HG03558 (cell line): ENCODE data around the gene CYP19A1.
"Not testable (repeated sequence)": the region's sequence is repeated elsewhere in the genome, so short reads cannot be mapped to it uniquely, and the experiment has no call there.

Experiments used
- ATAC-seq: cut with Tn5 transposase; IDR thresholded peaks from one replicate; pipeline ENCODE4 v1.9.1; 2021; ENCODE audit warnings: moderate number of reproducible peaks; ENCODE audit not compliant: unreplicated experiment; ENCODE audit errors: extremely low read depth

CYP19A1 gene

DNA sequence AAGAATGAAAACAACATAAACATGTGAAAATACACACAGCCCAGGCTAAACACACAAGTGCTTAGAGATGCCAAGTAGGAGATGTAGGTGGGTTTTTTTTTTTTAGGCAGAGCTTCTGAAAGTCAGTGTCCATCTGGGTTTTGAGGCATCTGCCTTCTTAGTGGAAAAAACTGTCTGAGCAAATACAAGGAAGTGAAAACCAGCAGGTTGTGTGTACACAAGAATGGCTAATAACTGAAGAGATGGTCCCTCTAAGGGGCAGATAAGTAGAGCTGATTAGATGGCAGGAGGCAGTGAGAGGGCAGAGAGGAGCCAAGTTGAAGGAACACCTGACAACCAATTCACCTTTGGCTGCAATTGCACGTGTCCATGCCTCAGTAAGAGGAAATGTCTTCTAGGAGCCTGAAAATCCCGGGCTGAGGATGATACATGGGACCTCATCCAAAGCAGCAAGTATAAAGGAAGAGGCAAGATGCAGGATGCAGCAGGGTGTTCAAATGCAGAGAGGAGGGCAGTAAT lies 34.9 kb downstream of the CYP19A1 start:
- no peak for ATAC-seq

- ATAC-seq, result no peak
Measured at GRCh38 chr15:51302480-51302879, 35.9 kb downstream of the CYP19A1 start.

GRCh38 chr15:51299187-51300015 lies 39.0 kb downstream of the CYP19A1 start:
- no peak for ATAC-seq

- no peak for ATAC-seq
Measured at GRCh38 chr15:51298620-51299019, 39.8 kb downstream of the CYP19A1 start.

DNA sequence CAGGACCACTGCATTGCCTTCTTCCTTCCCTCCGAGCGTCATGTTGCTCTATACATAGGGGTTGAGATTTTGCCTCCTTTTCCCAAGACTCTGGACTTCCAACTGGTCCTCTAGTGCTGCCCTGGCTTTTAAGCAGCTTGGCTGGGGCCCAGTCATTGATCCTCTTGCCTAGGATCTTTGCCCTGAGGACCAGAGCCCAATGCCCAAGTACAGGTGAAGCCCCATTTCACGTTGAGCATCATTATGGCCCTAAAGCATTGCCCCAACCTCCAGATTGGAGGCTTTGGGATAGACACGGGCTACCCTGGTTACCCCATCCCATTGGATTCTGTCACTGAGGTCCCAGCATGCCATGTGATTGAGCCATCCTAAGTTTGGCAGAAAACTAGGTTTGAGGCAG lies 47.7 kb downstream of the CYP19A1 start:
- ATAC-seq, result no peak

GRCh38 chr15:51289290-51289689 lies 49.1 kb downstream of the CYP19A1 start:
- ATAC-seq, result no peak

- no peak for ATAC-seq
Measured at GRCh38 chr15:51288143-51289065, 50.0 kb downstream of the CYP19A1 start.

- no peak for ATAC-seq
Measured at GRCh38 chr15:51286816-51287215, 51.6 kb downstream of the CYP19A1 start.

DNA sequence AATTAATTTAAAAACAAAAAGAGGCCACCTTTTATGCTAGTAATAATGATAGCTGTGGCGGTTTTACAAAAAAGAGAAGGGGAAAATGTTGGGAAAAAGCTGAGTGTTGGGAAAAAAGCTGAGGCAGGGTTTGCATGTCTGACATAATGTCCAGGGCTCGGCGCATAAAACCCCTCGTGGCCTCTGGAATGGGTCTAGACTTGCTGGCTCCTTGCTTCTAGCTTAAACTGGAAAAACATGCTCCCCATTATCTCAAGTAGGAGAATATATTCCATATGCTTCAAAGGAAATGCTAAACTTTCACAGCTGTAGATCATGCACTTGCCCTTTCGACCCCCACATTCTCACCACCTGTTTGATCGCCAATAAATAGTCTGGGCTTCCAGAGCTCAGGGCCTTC lies 53.0 kb downstream of the CYP19A1 start:
- no peak for ATAC-seq

DNA sequence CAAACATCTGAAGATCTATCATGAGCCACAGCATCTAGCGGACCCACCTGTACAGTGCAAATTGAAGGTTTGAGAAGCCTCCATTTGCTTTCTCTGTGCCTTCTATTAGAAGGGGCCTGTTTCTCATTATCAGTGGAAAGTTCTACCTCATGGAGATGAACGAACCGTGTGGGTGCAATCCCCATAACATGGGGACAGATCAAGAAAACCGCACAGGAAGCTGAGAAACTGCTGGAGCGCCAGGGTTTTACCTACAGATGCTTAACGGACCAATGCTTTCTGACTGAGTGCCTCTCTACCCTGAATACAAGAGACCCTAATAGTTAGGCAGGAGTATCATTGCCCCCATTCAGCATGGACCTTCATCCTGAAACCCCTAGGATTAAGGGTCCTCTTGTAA lies 53.5 kb downstream of the CYP19A1 start:
- ATAC-seq, result no peak

GRCh38 chr15:51283026-51283425 lies 55.4 kb downstream of the CYP19A1 start:
- no peak for ATAC-seq

DNA sequence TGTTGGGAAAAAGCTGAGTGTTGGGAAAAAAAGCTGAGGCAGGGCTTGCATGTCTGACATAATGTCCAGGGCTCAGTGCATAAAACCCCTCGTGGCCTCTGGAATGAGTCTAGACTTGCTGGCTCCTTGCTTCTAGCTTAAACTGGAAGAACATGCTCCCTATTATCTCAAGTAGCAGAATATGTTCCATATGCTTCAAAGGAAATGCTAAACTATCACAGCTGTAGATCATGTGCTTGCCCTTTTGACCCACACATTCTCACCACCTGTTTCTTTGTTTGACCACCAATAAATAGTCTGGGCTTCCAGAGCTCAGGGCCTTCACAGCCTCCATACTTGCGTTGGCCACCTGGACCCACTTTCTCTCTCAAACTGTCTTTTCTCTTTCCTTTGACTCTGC lies 56.2 kb downstream of the CYP19A1 start:
- ATAC-seq, result not testable (repeated sequence)

DNA sequence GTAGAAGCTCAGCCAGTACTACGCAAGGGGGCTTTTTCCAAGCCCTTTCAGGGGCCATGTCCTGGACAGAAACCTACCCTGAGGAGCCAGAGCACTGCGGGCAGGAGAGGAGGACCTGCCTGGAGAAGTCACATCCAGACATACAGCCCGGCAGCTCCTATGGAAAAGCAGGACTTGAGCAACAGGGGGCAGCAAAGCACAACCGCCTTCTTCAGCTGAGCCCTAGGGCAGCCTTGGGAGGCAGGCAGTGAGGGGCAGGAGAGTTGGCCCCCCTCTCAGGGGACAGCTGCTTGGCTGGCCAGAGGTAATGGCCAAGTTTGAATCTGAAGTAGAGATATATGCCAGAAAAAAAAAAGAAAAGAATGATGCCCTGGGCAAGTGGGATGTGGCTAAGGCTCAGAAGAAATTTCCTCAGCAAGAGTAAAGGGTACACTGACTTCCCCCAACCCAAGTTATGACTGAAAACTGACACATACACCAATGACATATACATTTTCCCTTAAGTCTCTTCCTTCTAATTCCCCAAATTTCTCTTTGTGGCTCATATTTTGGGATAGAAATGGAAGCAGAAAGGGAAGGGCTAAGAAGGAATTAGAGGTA lies 56.9 kb downstream of the CYP19A1 start:
- ATAC-seq, result no peak

DNA sequence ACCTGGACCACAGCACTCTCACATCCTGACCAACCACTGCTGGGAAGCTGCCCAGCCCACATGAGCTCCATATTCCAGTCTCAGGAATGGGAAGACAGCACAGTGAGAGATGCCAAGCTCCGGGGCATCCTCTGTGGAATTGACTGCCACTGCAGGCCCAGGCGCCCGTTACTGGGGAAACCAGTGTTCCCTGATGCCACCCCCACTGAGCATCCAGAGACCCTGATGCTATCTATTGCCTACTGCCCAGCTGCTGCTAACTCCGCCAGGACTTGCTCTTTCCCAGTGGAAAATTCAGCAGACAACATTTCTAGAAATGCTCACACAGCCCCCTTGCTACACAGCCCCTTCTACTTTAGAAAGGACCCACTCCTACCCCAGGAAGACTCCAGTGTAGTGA lies 57.6 kb downstream of the CYP19A1 start:
- ATAC-seq, result no peak

DNA sequence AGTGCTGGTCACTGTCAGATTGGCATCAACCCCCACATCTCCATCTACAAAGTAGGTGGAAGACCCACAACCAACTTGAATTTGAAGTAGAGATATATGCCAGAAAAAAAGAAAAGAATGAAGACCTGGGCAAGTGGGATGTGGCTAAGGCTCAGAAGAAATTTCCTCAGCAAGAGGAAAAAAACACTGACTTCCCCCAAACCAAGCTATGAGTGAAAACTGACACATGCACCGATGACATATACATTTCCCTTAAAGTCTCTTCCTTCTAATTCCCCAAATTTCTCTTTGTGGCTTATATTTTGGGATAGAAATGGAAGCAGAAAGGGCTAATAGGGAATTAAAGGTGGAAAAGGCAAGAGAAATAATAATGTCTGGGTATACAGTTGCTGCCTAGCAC lies 59.0 kb downstream of the CYP19A1 start:
- ATAC-seq, result no peak

- no peak for ATAC-seq
Measured at GRCh38 chr15:51277101-51277500, 61.3 kb downstream of the CYP19A1 start.

GRCh38 chr15:51274956-51275355 lies 63.4 kb downstream of the CYP19A1 start:
- ATAC-seq, result no peak

GRCh38 chr15:51270706-51271105 lies 67.7 kb downstream of the CYP19A1 start:
- ATAC-seq, result no peak

DNA sequence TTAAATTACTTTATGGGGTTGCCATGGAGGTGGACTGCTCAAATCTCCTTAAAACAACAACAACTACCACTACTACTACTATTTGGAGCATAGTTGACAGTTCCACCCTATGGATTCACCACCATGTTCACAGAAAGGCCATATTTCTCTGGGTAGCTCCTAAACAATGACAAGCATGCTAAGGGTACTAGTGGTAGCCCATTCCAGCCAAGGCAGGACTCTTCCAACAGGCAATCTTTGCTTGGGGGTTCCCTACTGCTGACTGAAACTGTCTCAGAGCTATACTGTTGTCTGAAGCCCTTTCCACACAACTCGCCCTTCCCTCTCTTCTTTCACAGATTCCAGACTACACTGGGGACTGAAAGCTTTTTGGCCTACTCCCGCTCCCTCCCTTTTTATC lies 68.9 kb downstream of the CYP19A1 start:
- no peak for ATAC-seq

- ATAC-seq, result no peak
Measured at GRCh38 chr15:51267703-51268083, 70.7 kb downstream of the CYP19A1 start.
